Thyroid gland (tissue), 4 donors: Measurements from ENCODE around the gene PRDM4. TPM values are rescaled to one million over a fixed set of nuclear protein-coding genes. Genes with fewer than 3 reads are reported as not detected.

Experiments used
- DNase-seq, 2 donors: peaks; one replicate each; pipeline ENCODE4 v3.0.0-alpha.2; 2019
- H3K27ac ChIP-seq, 3 donors: fragments of 200-600 bp; sonication (generic); 1 replicate in 2 of 3; 2 replicates in 1 of 3; pipeline ENCODE4 v1.5.1; 2016 to 2019; ENCODE audit warnings: mild to moderate bottlenecking in 1 of 3, moderate library complexity in 1 of 3
- H3K27me3 ChIP-seq: fragments of 200-600 bp; sonication (generic); one replicate; pipeline ENCODE4 v1.5.1; 2019
- H3K36me3 ChIP-seq, 2 donors: fragments of 200-600 bp; sonication (generic); one replicate each; pipeline ENCODE4 v1.5.1; 2016 to 2019
- H3K4me1 ChIP-seq, 2 donors: fragments of 200-600 bp; sonication (generic); one replicate each; pipeline ENCODE4 v1.5.1; 2017 to 2019
- H3K4me3 ChIP-seq, 3 donors: fragments of 200-600 bp; sonication (generic); replicated peaks in 1 of 3; 1 replicate in 2 of 3; 2 replicates in 1 of 3; pipeline ENCODE4 v1.5.1; 2016; ENCODE audit warnings: mild to moderate bottlenecking in 1 of 3
- H3K9me3 ChIP-seq: fragments of 200-600 bp; sonication (generic); one replicate; pipeline ENCODE4 v1.5.1; 2017
- POLR2A ChIP-seq, 2 donors: fragments of 450-650 bp; IDR thresholded peaks; one replicate each; pipeline ENCODE4 v1.6.1; 2017; ENCODE audit warnings: antibody characterized with exemption in 2 of 2, mild to moderate bottlenecking in 2 of 2, moderate library complexity in 1 of 2
- WGBS, 2 donors: methylation state at CpG; one replicate each; pipeline ENCODE4 v1.1.5; 2017; 5-methylcytosine and 5-hydroxymethylcytosine counted together
- intact Hi-C: fragments of 100-400 bp; cut with DNase I; formaldehyde crosslinking; loops from one replicate; pipeline ENCODE4 v1.15.1; 2023
- total RNA-seq, 4 donors: library from RNA; depleted of rRNA; stranded (reverse); fragments of >200 nt; gene quantifications; one replicate each; pipeline ENCODE4 v1.2.3, GENCODE V29; 2016
- TF ChIP-seq, protein P1 (sequence below), 6 experiments: fragments of 200-600 bp in 3 of 6; fragments of 450-650 bp in 3 of 6; sonication (generic) in 3 of 6; IDR thresholded peaks; one replicate each; pipeline ENCODE4 v1.5.1; 2016 to 2019; ENCODE audit warnings: antibody characterized with exemption in 6 of 6, mild to moderate bottlenecking in 2 of 6, inconsistent platforms in 1 of 6, moderate library complexity in 1 of 6

PRDM4 gene
- total RNA-seq, 4 donors from 2014 or later: 23.7 to 38.7 (median 25.1) TPM

GRCh38 chr12:107684029-107684795, 76.7 kb downstream of the PRDM4 start:
- no peaks in the 10 kb centered on the region for H3K27me3 ChIP-seq
- H3K27ac ChIP-seq: no peak overlapping the region
- intact Hi-C loops: loop anchor here (10.0 kb wide), 1 partner anchor 831 kb away; the partner anchor contains the start of gene FICD
- DNase-seq: no peak
- no peak overlapping the region for H3K4me3 ChIP-seq
- H3K4me1 ChIP-seq: peaks cover 9 to 11% of the 10 kb centered on the region in 2 donors
- H3K9me3 ChIP-seq: no peaks in the 10 kb centered on the region
- no peak for TF ChIP-seq POLR2A (IDR thresholded peaks at IDR 0.05)
- TF ChIP-seq, protein P1, sequence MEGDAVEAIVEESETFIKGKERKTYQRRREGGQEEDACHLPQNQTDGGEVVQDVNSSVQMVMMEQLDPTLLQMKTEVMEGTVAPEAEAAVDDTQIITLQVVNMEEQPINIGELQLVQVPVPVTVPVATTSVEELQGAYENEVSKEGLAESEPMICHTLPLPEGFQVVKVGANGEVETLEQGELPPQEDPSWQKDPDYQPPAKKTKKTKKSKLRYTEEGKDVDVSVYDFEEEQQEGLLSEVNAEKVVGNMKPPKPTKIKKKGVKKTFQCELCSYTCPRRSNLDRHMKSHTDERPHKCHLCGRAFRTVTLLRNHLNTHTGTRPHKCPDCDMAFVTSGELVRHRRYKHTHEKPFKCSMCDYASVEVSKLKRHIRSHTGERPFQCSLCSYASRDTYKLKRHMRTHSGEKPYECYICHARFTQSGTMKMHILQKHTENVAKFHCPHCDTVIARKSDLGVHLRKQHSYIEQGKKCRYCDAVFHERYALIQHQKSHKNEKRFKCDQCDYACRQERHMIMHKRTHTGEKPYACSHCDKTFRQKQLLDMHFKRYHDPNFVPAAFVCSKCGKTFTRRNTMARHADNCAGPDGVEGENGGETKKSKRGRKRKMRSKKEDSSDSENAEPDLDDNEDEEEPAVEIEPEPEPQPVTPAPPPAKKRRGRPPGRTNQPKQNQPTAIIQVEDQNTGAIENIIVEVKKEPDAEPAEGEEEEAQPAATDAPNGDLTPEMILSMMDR (IDR thresholded peaks at IDR 0.05): no peak
- 67 to 70% methylated on average over 3 of the region's 3 CpGs for WGBS, 2 donors
- peaks cover 7 to 10% of the 10 kb centered on the region in 2 donors for H3K36me3 ChIP-seq

Other genes with a start within 250 kb of the PRDM4 start
- gene PWP1, start 75.3 kb downstream of the PRDM4 start, total RNA-seq: 10 to 100 TPM; 73.4 to 90.3 (median 89.3) TPM
- not detected for gene ASCL4, start 13.6 kb upstream of the PRDM4 start, total RNA-seq